Measurements from ENCODE around the gene P2RY12.

P2RY12 gene

DNA sequence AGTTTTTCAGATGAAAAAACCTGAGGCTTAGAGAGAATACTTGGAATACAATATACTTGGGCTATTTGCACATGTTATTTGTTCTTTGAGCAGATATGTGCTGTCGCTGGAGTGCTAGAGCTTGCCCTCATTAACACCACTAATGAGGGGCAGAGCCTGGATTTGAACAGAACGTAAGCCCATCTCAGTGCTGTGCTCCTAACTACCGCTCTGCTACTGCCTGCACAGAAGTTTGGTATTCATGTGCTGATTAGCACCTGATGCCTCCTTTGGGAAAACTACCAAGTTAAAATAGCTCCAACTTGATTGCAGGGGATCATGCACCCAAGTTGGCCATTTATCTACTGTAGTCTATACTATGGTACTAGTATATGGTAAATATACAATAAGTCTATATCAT lies 71.6 kb downstream of the P2RY12 start:
- Histone ChIP-seq H3K9me3 (ENCODE audit: severe bottlenecking) (no peaks in the 10 kb centered on the region), H3K36me3 (ENCODE audit: low read depth) (peaks cover 77% of the 10 kb centered on the region), H3K27me3 (ENCODE audit: insufficient read depth, poor library complexity, severe bottlenecking) (no peaks in the 10 kb centered on the region), H3K27ac (ENCODE audit: poor library complexity, severe bottlenecking) (peak overlapping the region; percentile 99), H3K4me1 (ENCODE audit: insufficient read depth, poor library complexity, severe bottlenecking) (peaks cover 66% of the 10 kb centered on the region), H3K4me3 (ENCODE audit: severe bottlenecking) (no peak overlapping the region)
- DNase-seq (ENCODE audit: low spot score) (no peak), ATAC-seq (ENCODE audit: low read depth) (no peak)
- TF ChIP-seq, protein P1, sequence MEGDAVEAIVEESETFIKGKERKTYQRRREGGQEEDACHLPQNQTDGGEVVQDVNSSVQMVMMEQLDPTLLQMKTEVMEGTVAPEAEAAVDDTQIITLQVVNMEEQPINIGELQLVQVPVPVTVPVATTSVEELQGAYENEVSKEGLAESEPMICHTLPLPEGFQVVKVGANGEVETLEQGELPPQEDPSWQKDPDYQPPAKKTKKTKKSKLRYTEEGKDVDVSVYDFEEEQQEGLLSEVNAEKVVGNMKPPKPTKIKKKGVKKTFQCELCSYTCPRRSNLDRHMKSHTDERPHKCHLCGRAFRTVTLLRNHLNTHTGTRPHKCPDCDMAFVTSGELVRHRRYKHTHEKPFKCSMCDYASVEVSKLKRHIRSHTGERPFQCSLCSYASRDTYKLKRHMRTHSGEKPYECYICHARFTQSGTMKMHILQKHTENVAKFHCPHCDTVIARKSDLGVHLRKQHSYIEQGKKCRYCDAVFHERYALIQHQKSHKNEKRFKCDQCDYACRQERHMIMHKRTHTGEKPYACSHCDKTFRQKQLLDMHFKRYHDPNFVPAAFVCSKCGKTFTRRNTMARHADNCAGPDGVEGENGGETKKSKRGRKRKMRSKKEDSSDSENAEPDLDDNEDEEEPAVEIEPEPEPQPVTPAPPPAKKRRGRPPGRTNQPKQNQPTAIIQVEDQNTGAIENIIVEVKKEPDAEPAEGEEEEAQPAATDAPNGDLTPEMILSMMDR (IDR thresholded peaks at IDR 0.05; ENCODE audit: poor library complexity, severe bottlenecking): no peak

- Histone ChIP-seq H3K9me3 (ENCODE audit: severe bottlenecking) (no peaks in the 10 kb centered on the region), H3K27ac (ENCODE audit: poor library complexity, severe bottlenecking) (peak overlapping the region; percentile 99), H3K4me1 (ENCODE audit: insufficient read depth, poor library complexity, severe bottlenecking) (peaks cover 83% of the 10 kb centered on the region), H3K36me3 (ENCODE audit: low read depth) (peaks cover 79% of the 10 kb centered on the region), H3K27me3 (ENCODE audit: insufficient read depth, poor library complexity, severe bottlenecking) (no peaks in the 10 kb centered on the region), H3K4me3 (ENCODE audit: severe bottlenecking) (no peak overlapping the region)
- TF ChIP-seq, protein P1 (IDR thresholded peaks at IDR 0.05; ENCODE audit: poor library complexity, severe bottlenecking): no peak
- no peak for DNase-seq (ENCODE audit: low spot score)
- ATAC-seq (ENCODE audit: low read depth): no peak
Observed at GRCh38 chr3:151309566-151309965, 75.0 kb downstream of the P2RY12 start.

DNA sequence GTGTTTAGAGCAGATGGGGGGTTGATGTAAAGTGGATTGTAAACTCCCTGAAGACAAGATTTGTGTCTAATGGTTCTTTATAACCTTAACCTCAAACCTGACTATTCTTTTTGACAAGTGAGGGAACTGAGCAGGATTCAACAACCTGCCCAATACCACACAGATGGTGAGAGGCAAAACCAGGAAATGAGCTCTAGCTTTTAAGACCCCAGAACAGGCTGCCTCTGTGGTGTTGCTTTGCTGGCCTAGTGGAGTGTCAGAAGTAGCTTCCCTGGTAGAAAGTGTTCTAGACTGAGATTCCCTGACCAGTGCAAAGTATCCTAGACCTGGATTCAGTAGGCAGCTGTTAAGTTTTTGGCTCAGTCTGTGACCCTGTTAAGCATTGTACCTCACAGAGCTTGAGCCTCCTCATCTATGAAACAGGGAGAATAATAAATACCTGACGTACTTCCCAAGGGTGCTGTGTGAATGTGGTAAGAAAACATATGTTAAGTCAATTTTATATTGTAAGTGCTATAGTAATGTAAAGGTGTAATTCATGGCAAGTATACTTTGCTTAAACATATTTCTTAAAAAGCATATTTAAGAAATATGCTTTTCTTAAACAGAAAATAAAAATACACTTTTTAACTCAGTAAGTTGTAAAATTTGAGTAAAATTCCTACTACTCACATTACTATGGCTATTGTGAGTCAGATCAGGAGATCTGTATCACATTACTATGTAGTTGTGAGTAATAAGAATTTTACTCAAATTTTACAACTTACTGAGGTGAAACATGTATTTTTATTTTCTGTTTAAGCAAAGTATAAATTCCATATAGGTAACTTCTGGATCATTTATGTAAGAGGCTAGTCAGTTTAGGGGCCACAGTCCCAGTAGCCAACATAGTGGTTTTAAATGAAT lies 76.7 kb downstream of the P2RY12 start:
- Histone ChIP-seq H3K9me3 (ENCODE audit: severe bottlenecking) (no peaks in the 10 kb centered on the region), H3K27me3 (ENCODE audit: insufficient read depth, poor library complexity, severe bottlenecking) (no peaks in the 10 kb centered on the region), H3K4me1 (ENCODE audit: insufficient read depth, poor library complexity, severe bottlenecking) (peaks cover 86% of the 10 kb centered on the region), H3K27ac (ENCODE audit: poor library complexity, severe bottlenecking) (peak overlapping the region; percentile 99), H3K36me3 (ENCODE audit: low read depth) (peaks cover 78% of the 10 kb centered on the region), H3K4me3 (ENCODE audit: severe bottlenecking) (no peak overlapping the region)
- TF ChIP-seq, protein P1 (IDR thresholded peaks at IDR 0.05; ENCODE audit: poor library complexity, severe bottlenecking): no peak
- DNase-seq (ENCODE audit: low spot score) (no peak), ATAC-seq (ENCODE audit: low read depth) (no peak)

DNA sequence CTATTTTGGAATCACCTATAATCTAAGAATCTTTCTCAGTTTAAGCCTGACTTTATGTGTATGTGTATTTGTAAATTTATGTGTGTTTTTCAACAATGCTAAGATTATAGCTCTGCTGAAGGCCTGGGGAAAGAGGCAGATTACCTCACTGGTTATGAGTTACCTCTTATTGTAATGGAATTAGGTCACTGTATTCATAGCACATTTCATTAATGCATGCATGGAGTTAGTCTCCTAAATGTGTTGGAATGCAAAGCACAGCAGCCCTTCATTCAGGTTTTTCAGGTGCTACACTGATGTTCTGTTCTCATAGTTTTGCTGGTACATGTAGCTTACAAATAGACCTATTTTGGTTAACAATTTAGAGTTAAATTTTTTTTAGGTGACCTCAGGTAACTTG lies 77.4 kb downstream of the P2RY12 start:
- DNase-seq (ENCODE audit: low spot score) (no peak), ATAC-seq (ENCODE audit: low read depth) (no peak)
- Histone ChIP-seq H3K4me3 (ENCODE audit: severe bottlenecking) (no peak overlapping the region), H3K27ac (ENCODE audit: poor library complexity, severe bottlenecking) (peak overlapping the region; percentile 99), H3K4me1 (ENCODE audit: insufficient read depth, poor library complexity, severe bottlenecking) (peaks cover 86% of the 10 kb centered on the region), H3K27me3 (ENCODE audit: insufficient read depth, poor library complexity, severe bottlenecking) (no peaks in the 10 kb centered on the region), H3K36me3 (ENCODE audit: low read depth) (peaks cover 73% of the 10 kb centered on the region), H3K9me3 (ENCODE audit: severe bottlenecking) (no peaks in the 10 kb centered on the region)
- TF ChIP-seq, protein P1 (IDR thresholded peaks at IDR 0.05; ENCODE audit: poor library complexity, severe bottlenecking): no peak
